HFF-Myc (cell line): ENCODE measurements around the gene TSPAN31.

Experiments used
- DNase-seq: peaks from one replicate; pipeline ENCODE4 v3.0.0-alpha.2; 2011; ENCODE audit warnings: low read depth; ENCODE audit errors: extremely low read depth
- H3K4me3 ChIP-seq: replicated peaks from 2 replicates; pipeline ENCODE4 v1.5.1; 2011; ENCODE audit warnings: low read depth, mild to moderate bottlenecking, control low read depth, low read length
- TF ChIP-seq, protein P1 (sequence below): IDR thresholded peaks from 2 replicates; pipeline ENCODE4 v1.5.1; 2012; ENCODE audit warnings: mild to moderate bottlenecking, low read depth, low read length, control low read depth; ENCODE audit errors: missing control alignments

Gene TSPAN31

GRCh38 chr12:57782608-57783465, 38.0 kb downstream of the TSPAN31 start, which contains the start of gene TSFM:
Gene TSFM (plus strand): TSS chr12:57782787. CDS start chr12:57782802, 15 bp downstream.
- peak within 1 kb of the TSS; percentile 71 for H3K4me3 ChIP-seq
- DNase-seq, result peak; percentile 82
- TF ChIP-seq, protein P1, sequence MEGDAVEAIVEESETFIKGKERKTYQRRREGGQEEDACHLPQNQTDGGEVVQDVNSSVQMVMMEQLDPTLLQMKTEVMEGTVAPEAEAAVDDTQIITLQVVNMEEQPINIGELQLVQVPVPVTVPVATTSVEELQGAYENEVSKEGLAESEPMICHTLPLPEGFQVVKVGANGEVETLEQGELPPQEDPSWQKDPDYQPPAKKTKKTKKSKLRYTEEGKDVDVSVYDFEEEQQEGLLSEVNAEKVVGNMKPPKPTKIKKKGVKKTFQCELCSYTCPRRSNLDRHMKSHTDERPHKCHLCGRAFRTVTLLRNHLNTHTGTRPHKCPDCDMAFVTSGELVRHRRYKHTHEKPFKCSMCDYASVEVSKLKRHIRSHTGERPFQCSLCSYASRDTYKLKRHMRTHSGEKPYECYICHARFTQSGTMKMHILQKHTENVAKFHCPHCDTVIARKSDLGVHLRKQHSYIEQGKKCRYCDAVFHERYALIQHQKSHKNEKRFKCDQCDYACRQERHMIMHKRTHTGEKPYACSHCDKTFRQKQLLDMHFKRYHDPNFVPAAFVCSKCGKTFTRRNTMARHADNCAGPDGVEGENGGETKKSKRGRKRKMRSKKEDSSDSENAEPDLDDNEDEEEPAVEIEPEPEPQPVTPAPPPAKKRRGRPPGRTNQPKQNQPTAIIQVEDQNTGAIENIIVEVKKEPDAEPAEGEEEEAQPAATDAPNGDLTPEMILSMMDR, result peak; percentile 92

- H3K4me3 ChIP-seq, result peak overlapping the region; percentile 71
- DNase-seq, result no peak
- TF ChIP-seq, protein P1, result no peak
These were observed 38.6 kb downstream of the TSPAN31 start for GRCh38 chr12:57783466-57783801.

DNA sequence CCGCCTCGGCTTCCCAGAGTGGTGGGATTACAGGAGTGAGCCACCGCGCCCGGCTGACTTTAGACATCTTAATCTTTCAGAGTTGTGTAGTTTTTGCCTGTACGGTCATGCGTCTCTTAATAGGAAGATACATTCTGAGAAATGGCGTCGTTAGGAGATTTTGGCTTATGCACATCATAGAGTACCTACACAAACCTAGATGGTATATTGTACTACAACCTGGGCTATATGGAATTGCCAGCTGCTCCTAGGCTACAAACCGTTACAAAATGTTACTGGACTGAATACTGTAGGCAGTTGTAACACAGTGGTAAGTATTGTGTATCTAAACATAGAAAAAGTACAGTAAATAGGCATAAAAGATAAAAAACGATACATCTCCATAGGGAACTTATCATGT, 39.0 kb downstream of the TSPAN31 start:
- no peak for DNase-seq
- TF ChIP-seq, protein P1, result no peak
- peak overlapping the region; percentile 71 for H3K4me3 ChIP-seq

- TF ChIP-seq, protein P1, result no peak
- DNase-seq, result no peak
- H3K4me3 ChIP-seq, result no peak overlapping the region
These were observed 49.1 kb downstream of the TSPAN31 start for GRCh38 chr12:57793920-57794319.

- no peak for DNase-seq
- no peak overlapping the region for H3K4me3 ChIP-seq
- TF ChIP-seq, protein P1, result no peak
These were observed 50.5 kb downstream of the TSPAN31 start for GRCh38 chr12:57795354-57795753.

DNA sequence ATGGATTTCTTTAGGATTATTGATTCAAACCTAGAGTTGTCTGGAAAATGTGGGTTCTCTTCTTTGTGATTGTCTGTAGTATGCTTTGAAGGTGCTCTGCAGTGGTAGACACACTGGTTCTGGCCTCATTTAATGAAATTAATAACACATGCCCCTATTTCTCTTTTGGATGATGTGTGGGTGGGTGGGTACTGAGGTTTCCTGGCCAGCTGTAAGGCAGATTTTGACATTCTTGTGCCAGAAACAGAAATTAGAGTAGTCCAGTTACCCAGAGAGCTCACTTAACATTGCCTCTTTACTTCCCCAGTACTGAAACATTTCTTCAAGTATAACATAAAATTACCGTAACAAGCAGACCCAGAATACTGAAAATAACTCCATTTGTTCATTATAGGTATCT, 52.2 kb downstream of the TSPAN31 start:
- H3K4me3 ChIP-seq, result no peak overlapping the region
- TF ChIP-seq, protein P1, result no peak
- DNase-seq, result no peak

GRCh38 chr12:57797933-57798332, 53.1 kb downstream of the TSPAN31 start:
- no peak overlapping the region for H3K4me3 ChIP-seq
- DNase-seq, result no peak
- TF ChIP-seq, protein P1, result no peak
